Right lobe of liver (tissue), 6 donors: ENCODE results near the gene SLC25A26. TPM values are rescaled to one million over a fixed set of nuclear protein-coding genes. Genes with fewer than 3 reads are reported as not detected.

Experiments
- ATAC-seq, 4 donors: fragments of 200-7000 bp; cut with Tn5 transposase; one replicate each; pipeline ENCODE4 v1.9.1; 2020; ENCODE audit warnings: mild to moderate bottlenecking in 4 of 4, moderate library complexity in 4 of 4
- DNase-seq, 3 donors: peaks; one replicate each; pipeline ENCODE4 v3.0.0-alpha.2; 2020
- H3K27ac ChIP-seq, 3 donors: fragments of 200-600 bp; one replicate each; pipeline ENCODE4 v1.8.0; 2022
- H3K27me3 ChIP-seq, 2 donors: fragments of 200-600 bp; one replicate each; pipeline ENCODE4 v1.8.0; 2022
- H3K36me3 ChIP-seq, 4 donors: fragments of 200-600 bp; sonication (generic) in 1 of 4; one replicate each; pipeline versions ENCODE4 v1.5.1 to v1.8.0; 2017 to 2022; ENCODE audit warnings: control low read depth in 1 of 4
- H3K4me1 ChIP-seq, 4 donors: fragments of 200-600 bp; sonication (generic) in 1 of 4; one replicate each; pipeline versions ENCODE4 v1.5.1 to v1.8.0; 2017 to 2022; ENCODE audit warnings: control low read depth in 1 of 4
- H3K4me3 ChIP-seq, 3 donors: fragments of 200-600 bp; one replicate each; pipeline ENCODE4 v1.8.0; 2022
- H3K9me3 ChIP-seq, 4 donors: fragments of 200-600 bp; sonication (generic) in 1 of 4; one replicate each; pipeline versions ENCODE4 v1.5.1 to v1.8.0; 2017 to 2022; ENCODE audit warnings: control low read depth in 1 of 4
- CTCF ChIP-seq, 4 donors: fragments of 200-600 bp in 3 of 4; fragments of 450-650 bp in 1 of 4; IDR thresholded peaks; one replicate each; pipeline versions ENCODE4 v1.5.1 to v1.8.0; 2016 to 2022; ENCODE audit warnings: antibody characterized with exemption in 4 of 4, mild to moderate bottlenecking in 2 of 4
- POLR2A ChIP-seq: fragments of 450-650 bp; IDR thresholded peaks from one replicate; pipeline ENCODE4 v1.6.1; 2017; ENCODE audit warnings: antibody characterized with exemption, mild to moderate bottlenecking
- WGBS: methylation state at CpG from one replicate; pipeline ENCODE4 v1.1.6; 2018; ENCODE audit warnings: low coverage, low lambda C conversion rate; ENCODE audit not compliant: insufficient coverage; ENCODE audit errors: missing lambda C conversion rate; 5-methylcytosine and 5-hydroxymethylcytosine counted together
- intact Hi-C, 2 donors: fragments of 100-400 bp; cut with DNase I; formaldehyde crosslinking; loops; one replicate each; pipeline versions ENCODE4 v1.11.2 to v1.14.1; 2022
- small RNA-seq, 2 experiments: library from RNA; depleted of rRNA; stranded (forward); fragments of <200 nt; gene quantifications; one replicate each; pipeline ENCODE3, GENCODE V24; 2016
- total RNA-seq, 6 experiments: library from RNA; depleted of rRNA in 2 of 6; stranded (reverse); fragments of >200 nt in 2 of 6; fragmentation: NEBNext Ultra II Directional in 3 of 6; extraction: Animal tissue kit (Norgen Biotek cat#: 25700) in 3 of 6; gene quantifications; one replicate each; pipeline versions ENCODE4 v1.1.0 to v1.2.4, GENCODE V29; 2016 to 2023
- donor health status: DM: no; HTN: yes; CAD: no.
- donor health status: DM: no; HTN: no; CAD: no.
- donor health status: DM: no; HTN: no; CAD: no.
- donor health status: DM: no; HTN: yes; CAD: no.
- donor health status: DM: no; HTN: yes; CAD: no.

The SLC25A26 gene
- total RNA-seq, 6 experiments from 2014 or later = 11.2 to 17.4 (median 12.8) TPM

GRCh38 chr3:66427951-66428474 is 207.2 kb downstream of the SLC25A26 start:
- H3K9me3 ChIP-seq = no peaks in the 10 kb centered on the region
- H3K36me3 ChIP-seq = no peaks in the 10 kb centered on the region
- H3K27ac ChIP-seq = peak overlapping the region; percentile 13 to 81 (median 63)
- H3K27me3 ChIP-seq = no peaks in the 10 kb centered on the region
- DNase-seq (no peak), ATAC-seq (no peak)
- H3K4me1 ChIP-seq = peaks cover 0 to 30% (median 8%) of the 10 kb centered on the region in 4 donors
- H3K4me3 ChIP-seq = no peak overlapping the region
- WGBS = 68% methylated on average over 5 of the region's 5 CpGs
- TF ChIP-seq POLR2A (no peak), CTCF (IDR thresholded peaks at IDR 0.05) (no peak)
- intact Hi-C loops = no loop called here

Small RNA genes lying within 50 kb of the gene (small RNA-seq; reads per million reads assigned to genes)
- gene RN7SL482P = 0 reads per million in 2 experiments
- 0 reads per million in 2 experiments for gene RNU6-787P

Other genes starting within 250 kb of the SLC25A26 start
- 10 to 100 TPM; 22.6 to 37.7 (median 26.9) TPM for gene MAGI1, start 182.1 kb upstream of the SLC25A26 start, total RNA-seq